Pancreas (tissue), 10 donors: ENCODE data around the gene SGMS2. TPM values are rescaled to one million over a fixed set of nuclear protein-coding genes. Genes with fewer than 3 reads are reported as not detected.
A peak's percentile ranks its signal among the peaks of the same experiment; 100 is the strongest.

Source experiments
- ATAC-seq, 4 donors: fragments of 200-7000 bp; cut with Tn5 transposase; one replicate each; pipeline versions ENCODE4 v1.8.0 to v1.9.1; 2020; ENCODE audit warnings: mild to moderate bottlenecking in 4 of 4, moderate library complexity in 4 of 4
- DNase-seq, 6 donors: peaks; one replicate each; pipeline ENCODE4 v3.0.0-alpha.2; 2020
- FAIRE-seq: peaks from 2 replicates; lab custom pipeline; 2012; peaks lifted over from hg19 to GRCh38; lab: Jason Lieb, UNC
- H3K27ac ChIP-seq, 4 donors: fragments of 200-600 bp; sonication (generic); 1 replicate in 3 of 4; 2 replicates in 1 of 4; pipeline versions ENCODE4 v1.5.0 to v1.8.0; 2020
- H3K27me3 ChIP-seq, 4 donors: fragments of 200-600 bp; one replicate each; pipeline ENCODE4 v1.8.0; 2021
- H3K36me3 ChIP-seq, 3 donors: fragments of 200-600 bp; sonication (generic) in 1 of 3; one replicate each; pipeline versions ENCODE4 v1.5.0 to v1.8.0; 2020 to 2021
- H3K4me1 ChIP-seq, 3 donors: fragments of 200-600 bp; one replicate each; pipeline ENCODE4 v1.8.0; 2021
- H3K4me3 ChIP-seq, 4 donors: fragments of 200-600 bp; sonication (generic) in 2 of 4; one replicate each; pipeline versions ENCODE4 v1.5.0 to v1.8.0; 2020 to 2021
- H3K9me3 ChIP-seq, 4 donors: fragments of 200-600 bp; one replicate each; pipeline ENCODE4 v1.8.0; 2021
- CTCF ChIP-seq, 4 donors: fragments of 200-600 bp; sonication (generic) in 3 of 4; IDR thresholded peaks; one replicate each; pipeline versions ENCODE4 v1.5.0 to v1.8.0; 2021; ENCODE audit warnings: antibody characterized with exemption in 4 of 4
- WGBS, 2 donors: extraction: QIAGEN DNeasy Blood & Tissue Kit; methylation state at CpG; one replicate each; pipeline ENCODE4 v1.1.7; 2013; 5-methylcytosine and 5-hydroxymethylcytosine counted together
- intact Hi-C, 3 donors: fragments of 100-400 bp; cut with DNase I; formaldehyde crosslinking; loops; one replicate each; pipeline versions ENCODE4 v1.11.1 to v1.14.2; 2022
- polyA plus RNA-seq, 2 donors: library from polyadenylated mRNA; stranded (reverse); fragments of 200-250 nt; gene quantifications; one replicate each; pipeline ENCODE4 v1.2.3, GENCODE V29; 2013
- total RNA-seq, 6 donors: library from RNA; stranded (reverse); fragmentation: NEBNext Ultra II Directional in 4 of 6; extraction: Animal tissue kit (Norgen Biotek cat#: 25700) in 4 of 6; gene quantifications; one replicate each; pipeline versions ENCODE4 v1.2.1 to v1.2.4, GENCODE V29; 2021 to 2023
- donor health status: healthy with polysubstance abuse.
- donor health status: DM: no; HTN: no; CAD: no; lungs with moderate emphysema.
- donor health status: DM: no; HTN: no; CAD: no.
- donor health status: control.
- donor health status: control.
- donor health status: Bipolar disorder and iron deficiency.
- donor health status: DM: yes; HTN: yes; CAD: no.
- donor health status: DM: no; HTN: no; CAD: no.
- donor health status: DM: no; HTN: no; CAD: no.
- donor health status: DM: yes; HTN: yes; CAD: no.

The SGMS2 gene
- total and polyA plus RNA-seq, 8 donors = 1.6 to 25.4 (median 12.6) TPM

- ATAC-seq (peak; percentile 60 to 88 (median 80)), FAIRE-seq (no peak), DNase-seq (no peak)
- intact Hi-C loops = no loop called here
- no peak for TF ChIP-seq CTCF (IDR thresholded peaks at IDR 0.05)
- no peaks in the 10 kb centered on the region for H3K36me3 ChIP-seq
- no peaks in the 10 kb centered on the region for H3K27me3 ChIP-seq
- WGBS, 2 donors = 19 to 45% methylated on average over 2 of the region's 2 CpGs
- H3K4me1 ChIP-seq = peaks cover 0 to 4% (median 0%) of the 10 kb centered on the region in 3 donors
- H3K4me3 ChIP-seq = no peak overlapping the region
- H3K27ac ChIP-seq = peak overlapping the region in 2 of 4 donors; percentile 10 to 30
- H3K9me3 ChIP-seq = no peaks in the 10 kb centered on the region
Measured at GRCh38 chr4:107896158-107896645, 71.5 kb downstream of the SGMS2 start.

GRCh38 chr4:107896646-107897045 lies 71.9 kb downstream of the SGMS2 start:
- Histone ChIP-seq H3K9me3 (no peaks in the 10 kb centered on the region), H3K36me3 (no peaks in the 10 kb centered on the region), H3K4me1 (peaks cover 0 to 4% (median 0%) of the 10 kb centered on the region in 3 donors), H3K4me3 (no peak overlapping the region), H3K27ac (peak overlapping the region in 2 of 4 donors; percentile 10 to 30), H3K27me3 (no peaks in the 10 kb centered on the region)
- no peak for TF ChIP-seq CTCF (IDR thresholded peaks at IDR 0.05)
- ATAC-seq (no peak), FAIRE-seq (no peak), DNase-seq (no peak)
- WGBS, 2 donors = 75 to 77% methylated on average over 1 of the region's 1 CpG
- intact Hi-C loops = no loop called here

GRCh38 chr4:107897823-107898222 lies 73.1 kb downstream of the SGMS2 start:
- H3K4me3 ChIP-seq = no peak overlapping the region
- no peaks in the 10 kb centered on the region for H3K9me3 ChIP-seq
- no peak for DNase-seq
- no peak for FAIRE-seq
- H3K4me1 ChIP-seq = peaks cover 0 to 4% (median 0%) of the 10 kb centered on the region in 3 donors
- intact Hi-C loops = no loop called here
- TF ChIP-seq CTCF (IDR thresholded peaks at IDR 0.05) = no peak
- H3K27ac ChIP-seq = no peak overlapping the region
- no peaks in the 10 kb centered on the region for H3K27me3 ChIP-seq
- H3K36me3 ChIP-seq = no peaks in the 10 kb centered on the region
- no peak for ATAC-seq

GRCh38 chr4:107900067-107900466 lies 75.3 kb downstream of the SGMS2 start:
- no peak for FAIRE-seq
- DNase-seq = no peak
- intact Hi-C loops = no loop called here
- Histone ChIP-seq H3K9me3 (no peaks in the 10 kb centered on the region), H3K4me1 (peaks cover 0 to 4% (median 0%) of the 10 kb centered on the region in 3 donors), H3K4me3 (no peak overlapping the region), H3K36me3 (no peaks in the 10 kb centered on the region), H3K27ac (no peak overlapping the region), H3K27me3 (no peaks in the 10 kb centered on the region)
- WGBS, 2 donors = 83 to 94% methylated on average over 4 of the region's 4 CpGs
- ATAC-seq = no peak
- no peak for TF ChIP-seq CTCF (IDR thresholded peaks at IDR 0.05)

GRCh38 chr4:107900508-107900907 lies 75.8 kb downstream of the SGMS2 start:
- 95% methylated on average over 3 of the region's 3 CpGs for WGBS, 2 donors
- H3K27me3 ChIP-seq = no peaks in the 10 kb centered on the region
- no peak for ATAC-seq
- no peak overlapping the region for H3K27ac ChIP-seq
- FAIRE-seq = no peak
- H3K36me3 ChIP-seq = no peaks in the 10 kb centered on the region
- no peak for DNase-seq
- intact Hi-C loops = no loop called here
- TF ChIP-seq CTCF (IDR thresholded peaks at IDR 0.05) = no peak
- peaks cover 0 to 4% (median 0%) of the 10 kb centered on the region in 3 donors for H3K4me1 ChIP-seq
- no peak overlapping the region for H3K4me3 ChIP-seq
- H3K9me3 ChIP-seq = no peaks in the 10 kb centered on the region
